H9 (cell line): ENCODE results near the gene SCAMP3. TPM values are rescaled to one million over a fixed set of nuclear protein-coding genes. Genes with fewer than 3 reads are reported as not detected.

ENCODE experiments used
- DNase-seq: peaks from one replicate; pipeline ENCODE4 v3.0.0-alpha.2; 2017
- H2AFZ ChIP-seq: one replicate; pipeline ENCODE4 v1.6.1; 2013; ENCODE audit warnings: mild to moderate bottlenecking, low read length, control low read depth, moderate library complexity
- H2AK5ac ChIP-seq: 2 replicates; pipeline ENCODE4 v1.6.1; 2013; ENCODE audit warnings: low read length, control low read depth, mixed read lengths; ENCODE audit not compliant: insufficient read length
- H2BK120ac ChIP-seq: one replicate; pipeline ENCODE4 v1.6.1; 2013; ENCODE audit warnings: low read depth, mild to moderate bottlenecking, low read length, control low read depth, inconsistent platforms; ENCODE audit not compliant: poor library complexity, severe bottlenecking
- H2BK12ac ChIP-seq: 2 replicates; pipeline ENCODE4 v1.6.1; 2013; ENCODE audit warnings: low read length, control low read depth, mixed read lengths, low read depth; ENCODE audit not compliant: insufficient read length
- H2BK15ac ChIP-seq: 2 replicates; pipeline ENCODE4 v1.6.1; 2013; ENCODE audit warnings: low read depth, low read length, control low read depth
- H2BK20ac ChIP-seq: one replicate; pipeline ENCODE4 v1.6.1; 2013; ENCODE audit warnings: low read depth, mild to moderate bottlenecking, low read length, control low read depth, inconsistent platforms; ENCODE audit not compliant: poor library complexity, severe bottlenecking
- H2BK5ac ChIP-seq: 2 replicates; pipeline ENCODE4 v1.6.1; 2013; ENCODE audit warnings: low read length, control low read depth, mixed read lengths; ENCODE audit not compliant: insufficient read length
- H3K14ac ChIP-seq: 2 replicates; pipeline ENCODE4 v1.6.1; 2013; ENCODE audit warnings: low read length, control low read depth; ENCODE audit not compliant: insufficient read depth
- H3K18ac ChIP-seq: 2 replicates; pipeline ENCODE4 v1.6.1; 2013; ENCODE audit warnings: low read depth, mild to moderate bottlenecking, mixed read lengths, low read length, control low read depth; ENCODE audit not compliant: insufficient read length
- H3K23ac ChIP-seq: 2 replicates; pipeline ENCODE4 v1.6.1; 2013; ENCODE audit warnings: low read length, control low read depth, mixed read lengths, low read depth; ENCODE audit not compliant: insufficient read length
- H3K23me2 ChIP-seq: 2 replicates; pipeline ENCODE4 v1.6.1; 2013; ENCODE audit warnings: low read depth, mild to moderate bottlenecking, mixed read lengths, low read length, control low read depth; ENCODE audit not compliant: insufficient read length, poor library complexity, severe bottlenecking
- H3K27ac ChIP-seq: 2 replicates; pipeline ENCODE4 v1.5.1; 2013; ENCODE audit warnings: low read length, control low read depth, mixed read lengths, low read depth; ENCODE audit not compliant: insufficient read length
- H3K27me3 ChIP-seq: 2 replicates; pipeline ENCODE4 v1.6.1; 2013; ENCODE audit warnings: low read length, control low read depth, inconsistent platforms; ENCODE audit not compliant: insufficient read depth
- H3K4ac ChIP-seq: 2 replicates; pipeline ENCODE4 v1.6.1; 2013; ENCODE audit warnings: low read depth, mild to moderate bottlenecking, control low read depth, inconsistent platforms, low read length, moderate library complexity
- H3K4me1 ChIP-seq: 2 replicates; pipeline ENCODE4 v1.6.1; 2013; ENCODE audit warnings: low read length, control low read depth, inconsistent platforms; ENCODE audit not compliant: insufficient read depth
- H3K4me2 ChIP-seq: 2 replicates; pipeline ENCODE4 v1.6.1; 2013; ENCODE audit warnings: low read length, control low read depth, mixed read lengths; ENCODE audit not compliant: insufficient read length, insufficient read depth
- H3K56ac ChIP-seq: 2 replicates; pipeline ENCODE4 v1.6.1; 2013; ENCODE audit warnings: low read depth, mild to moderate bottlenecking, mixed read lengths, low read length, control low read depth; ENCODE audit not compliant: insufficient read length
- H3K79me1 ChIP-seq: 2 replicates; pipeline ENCODE4 v1.6.1; 2013; ENCODE audit warnings: low read depth, mild to moderate bottlenecking, moderate library complexity, low read length, control low read depth, inconsistent platforms; ENCODE audit not compliant: insufficient read depth, poor library complexity, severe bottlenecking
- H3K79me2 ChIP-seq: 2 replicates; pipeline ENCODE4 v1.6.1; 2013; ENCODE audit warnings: low read length, control low read depth, inconsistent platforms; ENCODE audit not compliant: insufficient read depth
- H3K9ac ChIP-seq: 2 replicates; pipeline ENCODE4 v1.6.1; 2013; ENCODE audit warnings: low read length, control low read depth, mixed read lengths; ENCODE audit not compliant: insufficient read length; ENCODE audit errors: extremely low read depth
- H3K9me3 ChIP-seq: one replicate; pipeline ENCODE4 v1.6.1; 2013; ENCODE audit warnings: low read depth, low read length, inconsistent platforms; ENCODE audit not compliant: control insufficient read depth
- H3T11ph ChIP-seq: one replicate; pipeline ENCODE4 v1.6.1; 2013; ENCODE audit warnings: mild to moderate bottlenecking, low read length, control low read depth, inconsistent platforms
- H4K20me1 ChIP-seq: one replicate; pipeline ENCODE4 v1.6.1; 2013; ENCODE audit not compliant: control insufficient read depth, insufficient read length, insufficient read depth
- H4K5ac ChIP-seq: 2 replicates; pipeline ENCODE4 v1.6.1; 2013; ENCODE audit warnings: low read depth, mild to moderate bottlenecking, mixed read lengths, low read length, control low read depth; ENCODE audit not compliant: insufficient read length
- H4K8ac ChIP-seq: replicated peaks from 2 replicates; pipeline ENCODE4 v1.6.1; 2013; ENCODE audit warnings: low read length, control low read depth, mixed read lengths, low read depth; ENCODE audit not compliant: insufficient read length
- H4K91ac ChIP-seq: 2 replicates; pipeline ENCODE4 v1.6.1; 2013; ENCODE audit warnings: low read depth, mild to moderate bottlenecking, moderate library complexity, mixed read lengths, low read length, control low read depth; ENCODE audit not compliant: insufficient read length
- H3K27ac Mint-ChIP-seq, 3 experiments: 2 replicates in 2 of 3; 3 replicates in 1 of 3; pipeline ENCODE4 v1.8.0; 2020 to 2021; ENCODE audit warnings: mixed read lengths in 3 of 3, mild to moderate bottlenecking in 1 of 3, moderate library complexity in 1 of 3
- H3K27me3 Mint-ChIP-seq: 2 replicates; pipeline ENCODE4 v1.8.0; 2021; ENCODE audit warnings: low read depth, mild to moderate bottlenecking, moderate library complexity, mixed read lengths
- H3K36me3 Mint-ChIP-seq, 3 experiments: 2 replicates in 2 of 3; 3 replicates in 1 of 3; pipeline ENCODE4 v1.8.0; 2020 to 2021; ENCODE audit warnings: low read depth in 3 of 3, mixed read lengths in 3 of 3; ENCODE audit not compliant: insufficient read depth in 1 of 3
- H3K4me1 Mint-ChIP-seq, 2 experiments: 2 replicates each; pipeline ENCODE4 v1.8.0; 2020; ENCODE audit warnings: mixed read lengths in 2 of 2
- H3K4me3 Mint-ChIP-seq, 2 experiments: 2 replicates in 1 of 2; 3 replicates in 1 of 2; pipeline ENCODE4 v1.8.0; 2020 to 2021; ENCODE audit warnings: mild to moderate bottlenecking in 2 of 2, mixed read lengths in 2 of 2, moderate library complexity in 1 of 2
- H3K9me3 Mint-ChIP-seq, 2 experiments: 2 replicates in 1 of 2; 3 replicates in 1 of 2; pipeline ENCODE4 v1.8.0; 2020; ENCODE audit warnings: mild to moderate bottlenecking in 2 of 2, mixed read lengths in 2 of 2, moderate library complexity in 1 of 2
- CTCF ChIP-seq: fragments of 200-600 bp; sonication (generic); conservative IDR thresholded peaks from 3 replicates; pipeline ENCODE4 v1.8.0; 2021; ENCODE audit warnings: antibody characterized with exemption, mild to moderate bottlenecking
- WGBS: extraction: QIAGEN DNeasy Blood & Tissue Kit; methylation state at CpG from one replicate; pipeline ENCODE4 v1.1.7; 2013; ENCODE audit warnings: missing lambda C conversion rate, low lambda C conversion rate, mixed read lengths; ENCODE audit not compliant: insufficient read length; ENCODE audit errors: extremely low coverage; 5-methylcytosine and 5-hydroxymethylcytosine counted together
- total RNA-seq: library from RNA; stranded (reverse); gene quantifications from 2 replicates; pipeline ENCODE4 v1.2.1, GENCODE V29; 2021

Gene SCAMP3
- total RNA-seq, 1 experiment from 2014 or later, result 52.5 TPM

GRCh38 chr1:155277070-155277901, 15.1 kb upstream of the SCAMP3 start, which contains the start of gene HCN3:
Gene HCN3, plus strand, starts transcription at chr1:155277463. Its CDS starts 128 bp downstream, at chr1:155277591.
- H3K27ac ChIP-seq, result no peak within 1 kb of the TSS
- peaks cover 4% of the 10 kb centered on the region; the same call in 1 of the 2 replicates for H3K27me3 Mint-ChIP-seq
- H4K8ac ChIP-seq, result no peak within 1 kb of the TSS
- H4K20me1 ChIP-seq, result no peaks in the 10 kb centered on the region
- H3K27me3 ChIP-seq, result no peaks in the 10 kb centered on the region
- no peak within 1 kb of the TSS for H2BK20ac ChIP-seq
- H2BK5ac ChIP-seq, result no peak within 1 kb of the TSS
- peak within 1 kb of the TSS; percentile 94 for H3K4me2 ChIP-seq
- peak; percentile 66 for TF ChIP-seq CTCF
- peaks cover 6% of the 10 kb centered on the region for H3K79me2 ChIP-seq
- 0 out of 5 replicates have a peak, but pooled peaks cover 0 to 3% of the 10 kb centered on the region in 2 experiments for H3K9me3 Mint-ChIP-seq
- H4K91ac ChIP-seq, result no peak within 1 kb of the TSS
- no peak within 1 kb of the TSS for H3K27ac Mint-ChIP-seq
- no peak within 1 kb of the TSS for H3K56ac ChIP-seq
- H3K4me3 Mint-ChIP-seq, result peak within 1 kb of the TSS; percentile 67 to 83
- peaks cover 4% of the 10 kb centered on the region for H3K79me1 ChIP-seq
- H3K36me3 Mint-ChIP-seq, result peaks cover 6 to 14% (median 7%) of the 10 kb centered on the region in 3 experiments; a peak in 5 of 7 replicates
- no CpG with 5 or more reads among the region's 68 CpGs for WGBS
- H3K14ac ChIP-seq, result no peak within 1 kb of the TSS; the same call in 1 of the 2 replicates
- peak; percentile 99 for DNase-seq
- H2AK5ac ChIP-seq, result no peak within 1 kb of the TSS
- H3K18ac ChIP-seq, result peak within 1 kb of the TSS; percentile 38
- H3K4ac ChIP-seq, result no peak within 1 kb of the TSS
- H3K23ac ChIP-seq, result no peak within 1 kb of the TSS
- peak within 1 kb of the TSS; percentile 43 for H3K9ac ChIP-seq
- no peak within 1 kb of the TSS for H3T11ph ChIP-seq
- no peak within 1 kb of the TSS for H4K5ac ChIP-seq
- no peak within 1 kb of the TSS for H2BK12ac ChIP-seq
- no peak within 1 kb of the TSS for H2AFZ ChIP-seq
- peaks cover 17% of the 10 kb centered on the region for H3K23me2 ChIP-seq
- no peaks in the 10 kb centered on the region for H3K9me3 ChIP-seq
- H2BK15ac ChIP-seq, result no peak within 1 kb of the TSS; the same call in 1 of the 2 replicates
- peaks cover 9% of the 10 kb centered on the region for H3K4me1 ChIP-seq
- H2BK120ac ChIP-seq, result no peak within 1 kb of the TSS
- peaks cover 27 to 34% of the 10 kb centered on the region in 2 experiments for H3K4me1 Mint-ChIP-seq
